Neutrophil (primary cell): ENCODE results near the gene RBP5.

ENCODE experiments used
- H3K27ac ChIP-seq: fragments of 200-600 bp; sonication (generic); 2 replicates; pipeline ENCODE4 v1.5.1; 2016; ENCODE audit warnings: mild to moderate bottlenecking, moderate library complexity
- H3K27me3 ChIP-seq: fragments of 200-600 bp; sonication (generic); 2 replicates; pipeline ENCODE4 v1.6.0; 2016; ENCODE audit warnings: mild to moderate bottlenecking
- H3K36me3 ChIP-seq: fragments of 200-600 bp; sonication (generic); 2 replicates; pipeline ENCODE4 v1.5.1; 2017
- H3K4me1 ChIP-seq, 2 experiments: fragments of 200-600 bp in 1 of 2; sonication (generic) in 1 of 2; 1 replicate in 1 of 2; 2 replicates in 1 of 2; pipeline versions ENCODE4 v1.5.1 to v1.6.1; 2013 to 2016; ENCODE audit warnings: low read depth in 1 of 2, low read length in 1 of 2, mild to moderate bottlenecking in 1 of 2, moderate library complexity in 1 of 2; ENCODE audit not compliant: control insufficient read depth in 1 of 2, insufficient read depth in 1 of 2
- H3K4me3 ChIP-seq, 2 experiments: fragments of 200-600 bp in 1 of 2; sonication (generic) in 1 of 2; 1 replicate in 1 of 2; 2 replicates in 1 of 2; pipeline ENCODE4 v1.5.1; 2013 to 2016; ENCODE audit warnings: low read depth in 1 of 2, low read length in 1 of 2, mild to moderate bottlenecking in 1 of 2, moderate library complexity in 1 of 2
- H3K9me3 ChIP-seq: fragments of 200-600 bp; sonication (generic); 2 replicates; pipeline ENCODE4 v1.5.1; 2016
- CTCF ChIP-seq: fragments of 200-600 bp; sonication (generic); IDR thresholded peaks from 2 replicates; pipeline ENCODE4 v1.5.1; 2016; ENCODE audit warnings: antibody characterized with exemption

Gene RBP5

GRCh38 chr12:7146228-7146627, 17.5 kb upstream of the RBP5 start:
- H3K36me3 ChIP-seq, result peaks cover 68% of the 10 kb centered on the region
- H3K9me3 ChIP-seq, result no peaks in the 10 kb centered on the region
- H3K27me3 ChIP-seq, result no peaks in the 10 kb centered on the region
- H3K4me1 ChIP-seq, result no peaks in the 10 kb centered on the region
- H3K4me3 ChIP-seq, result no peak overlapping the region
- no peak for TF ChIP-seq CTCF
- H3K27ac ChIP-seq, result no peak overlapping the region

GRCh38 chr12:7145671-7146070, 17.0 kb upstream of the RBP5 start:
- H3K36me3 ChIP-seq, result peaks cover 66% of the 10 kb centered on the region
- no peak overlapping the region for H3K4me3 ChIP-seq
- TF ChIP-seq CTCF, result no peak

GRCh38 chr12:7144414-7145120, 15.9 kb upstream of the RBP5 start:
- TF ChIP-seq CTCF, result no peak
- no peaks in the 10 kb centered on the region for H3K27me3 ChIP-seq
- no peaks in the 10 kb centered on the region for H3K4me1 ChIP-seq
- no peak overlapping the region for H3K4me3 ChIP-seq
- no peaks in the 10 kb centered on the region for H3K9me3 ChIP-seq
- H3K36me3 ChIP-seq, result peaks cover 61% of the 10 kb centered on the region
- H3K27ac ChIP-seq, result no peak overlapping the region

More at GRCh38 chr12:7145671-7146070, 17.0 kb upstream of the RBP5 start:
- Histone ChIP-seq H3K27me3 (no peaks in the 10 kb centered on the region), H3K9me3 (no peaks in the 10 kb centered on the region), H3K4me1 (no peaks in the 10 kb centered on the region), H3K27ac (no peak overlapping the region)

GRCh38 chr12:7143564-7143963, 14.9 kb upstream of the RBP5 start:
- no peaks in the 10 kb centered on the region for H3K9me3 ChIP-seq
- peaks cover 51% of the 10 kb centered on the region for H3K36me3 ChIP-seq
- H3K27me3 ChIP-seq, result no peaks in the 10 kb centered on the region

GRCh38 chr12:7142809-7143465, 14.2 kb upstream of the RBP5 start:
- Histone ChIP-seq H3K36me3 (peaks cover 46% of the 10 kb centered on the region), H3K9me3 (no peaks in the 10 kb centered on the region), H3K27ac (no peak overlapping the region), H3K4me3 (no peak overlapping the region), H3K27me3 (no peaks in the 10 kb centered on the region), H3K4me1 (no peaks in the 10 kb centered on the region)
- TF ChIP-seq CTCF, result no peak

More at GRCh38 chr12:7143564-7143963, 14.9 kb upstream of the RBP5 start:
- Histone ChIP-seq H3K4me3 (no peak overlapping the region), H3K27ac (no peak overlapping the region), H3K4me1 (no peaks in the 10 kb centered on the region)
- TF ChIP-seq CTCF, result no peak
